OCI-LY7 (cell line): ENCODE measurements around the gene CNPY3.

ENCODE experiments used
- EZH2phosphoT487 ChIP-seq: fragments of 200-600 bp; sonication (generic); IDR thresholded peaks from 2 replicates; pipeline ENCODE4 v1.6.1; 2018; ENCODE audit warnings: low read depth, borderline replicate concordance, mild to moderate bottlenecking, mixed run types, antibody characterized with exemption, low read length, moderate library complexity, mixed read lengths
- TF ChIP-seq, protein P1 (sequence below): fragments of 200-600 bp; sonication (generic); conservative IDR thresholded peaks from 2 replicates; pipeline ENCODE4 v1.5.1; 2014; ENCODE audit warnings: mild to moderate bottlenecking, antibody characterized with exemption, low read length, moderate library complexity, mixed read lengths

DNA sequence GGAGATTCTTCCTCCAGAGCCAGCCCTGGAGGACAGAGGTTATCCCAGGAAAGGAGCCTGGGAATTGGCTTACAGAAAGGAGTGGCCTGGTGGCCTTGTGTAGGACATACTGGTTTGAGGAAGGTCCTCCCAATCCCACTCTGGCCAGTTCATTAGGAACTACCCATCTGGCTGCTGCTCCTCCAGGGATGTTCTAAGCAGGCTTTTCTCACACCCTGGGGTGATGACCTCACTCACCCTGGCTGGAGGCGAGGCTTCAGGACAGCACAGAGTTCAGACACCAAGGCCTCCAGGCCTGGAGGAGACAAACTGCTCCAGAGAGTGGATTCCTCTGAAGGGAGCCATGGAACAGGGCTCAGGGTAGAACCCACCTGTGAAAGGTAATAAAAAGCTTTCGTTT is 40.2 kb downstream of the CNPY3 start:
- TF ChIP-seq, protein P1, sequence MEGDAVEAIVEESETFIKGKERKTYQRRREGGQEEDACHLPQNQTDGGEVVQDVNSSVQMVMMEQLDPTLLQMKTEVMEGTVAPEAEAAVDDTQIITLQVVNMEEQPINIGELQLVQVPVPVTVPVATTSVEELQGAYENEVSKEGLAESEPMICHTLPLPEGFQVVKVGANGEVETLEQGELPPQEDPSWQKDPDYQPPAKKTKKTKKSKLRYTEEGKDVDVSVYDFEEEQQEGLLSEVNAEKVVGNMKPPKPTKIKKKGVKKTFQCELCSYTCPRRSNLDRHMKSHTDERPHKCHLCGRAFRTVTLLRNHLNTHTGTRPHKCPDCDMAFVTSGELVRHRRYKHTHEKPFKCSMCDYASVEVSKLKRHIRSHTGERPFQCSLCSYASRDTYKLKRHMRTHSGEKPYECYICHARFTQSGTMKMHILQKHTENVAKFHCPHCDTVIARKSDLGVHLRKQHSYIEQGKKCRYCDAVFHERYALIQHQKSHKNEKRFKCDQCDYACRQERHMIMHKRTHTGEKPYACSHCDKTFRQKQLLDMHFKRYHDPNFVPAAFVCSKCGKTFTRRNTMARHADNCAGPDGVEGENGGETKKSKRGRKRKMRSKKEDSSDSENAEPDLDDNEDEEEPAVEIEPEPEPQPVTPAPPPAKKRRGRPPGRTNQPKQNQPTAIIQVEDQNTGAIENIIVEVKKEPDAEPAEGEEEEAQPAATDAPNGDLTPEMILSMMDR = no peak
- TF ChIP-seq EZH2phosphoT487 = no peak
